Activated T-helper 1 cell treated with anti-CD3 and anti-CD28 coated beads, Interleukin-2, amount 50 U/mL, for 16 hours (primary cell): ENCODE results near the gene CAMTA1.

Source experiments
- DNase-seq, 2 donors: peaks; one replicate each; pipeline ENCODE4 v3.0.0-alpha.2; 2020; ENCODE audit warnings: low read depth in 1 of 2, low spot score in 1 of 2

Gene CAMTA1

DNA sequence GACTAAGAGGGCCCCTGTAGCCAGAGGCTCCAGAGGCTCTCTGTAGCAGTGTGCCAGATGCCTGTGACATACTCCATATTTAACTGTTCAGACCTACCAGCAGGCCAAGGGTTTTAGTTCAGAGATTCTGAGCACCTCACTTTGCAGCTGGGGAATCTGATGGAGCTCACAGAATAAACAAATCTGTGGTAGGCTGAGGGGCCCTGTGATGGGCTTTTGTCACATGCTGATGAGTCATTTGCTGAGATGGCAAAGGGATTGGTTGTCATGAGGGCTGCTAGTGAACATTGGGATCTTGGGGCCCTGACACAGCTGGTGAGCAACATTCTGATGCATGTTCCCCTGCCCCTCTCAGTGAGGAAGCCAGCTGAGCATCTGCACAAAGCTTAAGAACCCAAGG lies 482.2 kb downstream of the CAMTA1 start:
- no peak for DNase-seq

- DNase-seq: no peak
Measured at GRCh38 chr1:7268983-7269382, 483.7 kb downstream of the CAMTA1 start.

GRCh38 chr1:7269525-7269924 lies 484.3 kb downstream of the CAMTA1 start:
- DNase-seq: no peak

GRCh38 chr1:7274256-7274655 lies 489.0 kb downstream of the CAMTA1 start:
- DNase-seq: no peak

- DNase-seq: no peak
Measured at GRCh38 chr1:7278045-7278444, 492.8 kb downstream of the CAMTA1 start.

DNA sequence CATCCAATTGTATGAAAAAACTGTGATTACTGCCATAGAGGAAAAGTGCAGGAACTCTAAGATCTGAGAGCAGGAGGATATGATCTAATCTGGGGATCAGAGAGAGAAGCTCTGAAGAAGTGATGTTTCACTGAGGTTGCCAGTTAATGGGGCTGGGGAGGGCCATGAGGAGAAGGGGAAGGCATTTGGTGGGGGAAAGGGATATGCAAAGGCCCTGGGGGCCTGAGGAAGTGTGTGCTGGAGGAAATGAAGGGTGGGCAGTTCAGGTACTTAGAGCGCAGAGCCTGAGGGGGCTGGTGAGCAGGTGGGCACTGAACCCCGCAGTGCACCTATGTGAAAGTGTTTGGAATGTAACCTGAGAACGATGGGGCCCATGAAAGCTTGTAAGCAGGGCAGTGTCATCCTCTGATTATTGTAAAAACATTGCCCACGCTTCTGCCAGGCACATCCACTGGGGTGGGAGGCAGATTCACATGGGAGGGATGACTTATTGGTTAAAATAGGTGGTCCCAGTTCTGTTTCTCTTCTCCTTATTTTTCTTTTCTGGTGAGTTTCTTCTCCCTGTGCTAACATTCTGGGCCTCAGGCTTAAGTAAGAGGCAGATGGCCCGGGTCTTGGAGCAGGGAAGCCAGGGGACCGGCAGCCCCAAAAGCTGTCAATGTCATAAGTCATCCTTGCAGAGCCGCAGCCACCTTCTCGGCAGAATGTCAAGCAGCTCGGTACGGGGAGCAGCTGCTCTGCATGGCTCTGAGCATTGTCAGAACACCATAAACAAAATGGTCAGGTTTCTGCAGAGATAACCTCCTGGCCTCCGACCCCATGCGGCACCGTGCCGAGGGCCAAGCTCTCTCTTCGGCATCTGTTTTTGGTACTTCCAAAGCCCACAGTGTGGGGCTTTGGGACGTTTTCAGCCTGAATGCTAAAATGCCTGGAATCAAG lies 493.8 kb downstream of the CAMTA1 start:
- no peak for DNase-seq

GRCh38 chr1:7279769-7280168 lies 494.5 kb downstream of the CAMTA1 start:
- no peak for DNase-seq

DNA sequence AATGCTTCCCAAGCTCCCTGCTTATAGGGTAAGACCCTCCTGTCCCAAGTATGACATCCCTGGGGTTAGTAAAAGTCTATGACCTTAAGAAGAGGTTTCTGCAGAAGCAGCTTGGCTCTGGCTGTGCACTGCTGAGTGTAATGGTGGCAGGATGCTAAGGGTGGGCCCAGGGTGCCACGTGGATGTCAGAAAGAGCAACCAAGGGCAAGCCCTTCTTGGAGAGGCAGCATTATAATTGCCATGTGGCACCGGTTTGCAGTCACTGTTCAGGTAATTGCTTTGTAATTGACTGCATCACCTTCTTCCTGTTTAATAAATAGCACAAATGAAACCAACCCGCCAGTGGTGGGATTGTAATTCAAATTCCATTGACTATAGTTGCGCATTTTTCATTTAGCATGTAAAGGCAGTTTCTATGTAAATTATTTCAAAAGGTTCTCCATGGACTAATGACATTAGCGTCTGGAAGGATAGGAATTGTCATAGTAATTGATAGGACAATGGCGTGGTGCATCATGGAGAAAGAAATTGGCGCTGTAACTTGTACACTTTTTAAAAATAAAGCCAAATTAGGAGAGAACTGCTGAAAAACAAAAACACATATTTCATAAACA lies 495.2 kb downstream of the CAMTA1 start:
- DNase-seq: no peak

DNA sequence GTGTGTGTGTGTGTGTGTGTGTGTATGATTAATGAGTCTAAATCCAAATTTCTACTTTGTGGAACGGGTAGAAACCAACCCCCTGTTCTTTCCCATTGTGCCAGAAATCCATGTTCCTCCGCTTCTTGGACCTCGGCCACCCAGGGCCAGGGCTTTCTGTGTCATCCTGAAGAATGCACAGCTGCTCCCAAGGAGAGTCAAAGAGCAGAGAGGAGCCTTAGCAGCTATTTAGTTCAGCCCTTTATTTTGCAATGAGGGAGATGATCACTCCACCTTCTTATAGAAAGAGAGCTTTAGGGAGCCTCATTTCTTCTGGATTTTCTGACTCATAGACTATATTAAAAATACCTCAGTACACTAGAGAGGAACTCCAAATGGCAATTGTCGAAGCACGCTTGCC lies 496.6 kb downstream of the CAMTA1 start:
- no peak for DNase-seq

- no peak for DNase-seq
Measured at GRCh38 chr1:7284839-7285435, 499.7 kb downstream of the CAMTA1 start.

DNA sequence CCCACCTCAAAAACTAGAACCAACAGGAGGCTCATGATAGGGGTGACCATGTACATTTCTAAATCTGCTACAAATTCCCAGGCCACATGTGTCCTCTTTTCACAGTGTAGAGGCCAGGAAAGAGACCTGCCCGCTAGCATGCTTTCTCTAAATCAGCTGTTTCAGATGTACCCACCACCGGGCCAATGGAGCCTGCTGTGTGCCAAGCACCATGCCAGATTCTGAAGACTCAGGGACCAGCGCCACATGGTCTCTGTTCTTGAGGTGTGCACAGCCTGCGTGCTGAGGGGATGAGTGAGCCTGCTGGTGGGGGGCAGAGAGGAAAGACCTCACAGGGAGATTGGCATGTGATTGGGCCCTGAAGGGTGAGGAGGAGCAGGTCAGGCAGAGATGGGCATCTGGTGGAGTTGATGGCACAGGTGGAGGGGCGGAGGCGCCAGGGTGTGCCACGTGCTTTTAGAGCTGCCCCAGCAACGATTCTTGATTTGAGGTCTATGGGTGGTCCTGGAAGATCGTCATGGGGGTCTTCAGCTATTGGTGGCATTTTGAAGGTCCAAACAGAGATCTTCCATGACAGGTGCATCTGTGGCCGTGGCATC lies 500.7 kb downstream of the CAMTA1 start:
- DNase-seq: no peak

DNA sequence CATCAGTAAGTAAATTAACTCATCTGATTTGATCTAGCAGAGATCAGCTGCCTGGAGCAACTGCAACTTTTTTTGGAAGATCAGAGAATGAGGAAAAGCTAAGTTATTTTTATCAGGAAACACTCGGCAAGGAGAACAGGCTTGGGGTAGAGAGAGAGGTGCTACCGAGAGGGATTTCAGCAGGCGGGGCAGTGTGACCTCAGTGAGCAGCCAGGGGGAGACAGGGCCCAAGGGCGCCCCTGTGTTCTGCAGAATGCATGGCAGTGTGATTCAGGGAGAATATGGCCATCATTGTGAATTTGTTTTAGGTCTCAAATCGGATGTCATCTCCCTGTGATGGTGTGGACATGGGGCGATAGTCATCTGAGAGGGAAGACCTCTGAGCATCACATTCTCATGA lies 501.8 kb downstream of the CAMTA1 start:
- no peak for DNase-seq

DNA sequence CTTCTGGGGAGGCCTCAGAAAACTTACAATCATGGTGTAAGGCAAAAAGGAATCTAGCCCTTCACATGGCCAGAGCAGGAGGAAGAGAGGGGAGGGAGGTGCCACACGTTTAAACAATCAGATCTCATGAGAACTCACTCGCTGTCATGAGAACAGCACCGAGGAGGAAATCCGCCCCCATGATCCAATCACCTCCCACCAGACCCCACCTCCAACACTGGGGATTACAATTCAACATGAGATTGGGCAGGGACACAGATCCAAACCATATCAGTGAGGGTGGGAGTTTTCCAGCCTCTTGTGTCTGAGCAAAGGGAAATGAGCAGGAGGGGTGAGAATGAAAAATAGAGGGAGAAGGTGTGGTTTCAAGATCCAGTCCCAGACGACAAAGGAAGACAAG lies 503.7 kb downstream of the CAMTA1 start:
- no peak for DNase-seq

DNA sequence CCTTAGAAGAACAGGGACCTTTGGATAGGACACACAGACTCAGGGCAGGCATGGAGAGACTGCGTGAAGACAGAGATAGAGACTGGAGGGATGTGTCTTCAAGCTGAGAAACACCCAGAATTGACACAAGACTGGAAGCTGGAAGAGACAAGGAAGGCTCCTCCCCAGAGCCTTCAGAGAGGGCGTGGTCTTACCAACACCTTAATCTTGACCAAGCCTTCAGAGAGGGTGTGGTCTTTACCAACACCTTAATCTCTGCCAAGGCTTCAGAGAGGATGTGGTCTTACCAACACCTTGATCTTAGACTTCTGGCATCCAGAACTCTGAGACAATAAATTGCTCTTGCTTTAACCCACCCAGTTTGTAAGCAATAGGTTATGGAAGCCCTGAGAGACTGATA lies 504.4 kb downstream of the CAMTA1 start:
- DNase-seq: no peak

DNA sequence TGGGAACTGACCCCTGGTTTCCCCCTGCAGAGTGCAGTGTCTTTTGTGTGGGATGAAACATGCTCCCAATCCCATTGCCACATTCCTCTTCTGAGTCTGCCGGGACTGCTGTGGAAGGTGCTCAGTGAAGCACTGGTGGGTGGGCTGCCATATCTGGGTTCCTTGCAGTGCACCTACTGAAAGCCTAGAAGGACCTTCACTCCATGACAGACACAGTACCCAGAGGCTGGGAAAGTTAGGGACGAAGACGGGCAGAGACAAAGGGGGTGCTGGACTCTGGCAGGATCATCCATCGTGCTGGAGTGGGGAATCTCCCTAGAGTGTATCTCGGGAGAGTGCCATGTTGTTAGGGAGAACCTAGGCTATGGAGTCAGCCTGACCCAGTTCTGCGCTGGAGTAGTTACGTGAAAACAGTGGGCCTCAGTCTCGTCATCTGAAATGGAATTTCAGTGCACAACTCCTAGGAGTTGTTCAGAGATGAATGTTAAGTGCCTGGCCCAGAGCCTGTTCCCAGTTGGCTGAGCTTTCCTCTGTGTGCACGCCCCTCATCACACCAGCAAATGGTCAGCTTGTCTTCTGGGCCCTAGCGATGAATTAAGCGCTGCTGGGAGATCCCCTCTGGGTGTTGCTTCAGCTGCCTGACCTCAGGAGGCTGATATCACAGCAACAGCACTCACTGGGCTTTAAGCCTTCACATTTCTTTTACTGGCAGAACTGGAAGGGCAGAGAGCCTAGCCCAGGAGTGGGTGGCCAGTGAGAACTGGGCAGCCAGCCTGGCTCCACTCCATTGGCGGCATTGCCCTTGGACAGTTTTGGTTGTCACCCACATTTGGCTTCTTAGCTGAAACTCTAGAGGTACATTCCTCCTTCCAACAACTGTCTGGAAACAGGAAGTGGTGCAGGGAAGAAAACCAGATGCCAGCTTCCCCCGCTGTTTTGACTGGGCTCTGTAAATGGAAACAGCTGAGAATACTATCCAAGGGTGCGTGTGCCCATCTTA lies 506.0 kb downstream of the CAMTA1 start:
- no peak for DNase-seq

GRCh38 chr1:7292036-7292681 lies 506.9 kb downstream of the CAMTA1 start:
- DNase-seq: no peak

DNA sequence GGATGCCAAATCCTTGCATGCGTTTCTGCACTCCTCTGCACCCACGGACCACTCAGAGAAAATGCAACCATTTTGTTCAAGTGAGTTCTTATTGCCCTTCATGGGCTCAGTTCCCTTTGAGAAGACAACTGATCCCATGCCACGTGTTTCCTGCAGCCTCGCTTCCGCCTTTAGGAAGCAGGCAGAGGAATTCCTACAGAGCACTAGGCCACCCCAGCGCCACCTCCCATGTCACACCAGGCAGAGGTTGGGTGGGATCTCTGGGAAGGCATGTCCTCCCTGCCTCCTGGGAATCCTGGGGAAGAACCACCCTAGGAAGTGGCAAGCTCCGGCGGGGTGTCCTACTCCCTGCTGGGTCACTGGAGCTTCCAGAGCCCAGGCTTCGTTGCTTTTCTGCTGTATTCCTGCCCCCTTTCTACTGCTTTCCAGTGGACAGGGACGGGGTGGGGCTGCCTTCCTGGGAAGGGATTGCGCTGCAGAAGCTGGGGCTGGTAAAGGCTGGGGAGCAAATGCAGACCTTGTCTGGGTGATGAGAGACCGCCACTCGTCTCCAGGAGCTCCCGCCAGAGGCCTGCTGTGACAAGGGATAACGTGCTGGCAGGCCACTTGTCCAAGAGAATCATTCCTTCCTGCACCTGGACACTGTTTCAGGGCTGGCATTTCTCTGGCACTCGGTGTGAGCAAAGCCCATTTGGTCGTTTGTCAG lies 507.6 kb downstream of the CAMTA1 start:
- DNase-seq: no peak

- no peak for DNase-seq
Measured at GRCh38 chr1:7293702-7294629, 508.7 kb downstream of the CAMTA1 start.
